Chondrocyte (in vitro differentiated cells): Measurements from ENCODE around the gene PYY. TPM values are rescaled to one million over a fixed set of nuclear protein-coding genes. Genes with fewer than 3 reads are reported as not detected.

Source experiments
- DNase-seq: peaks from one replicate; pipeline ENCODE4 v3.0.0; 2021; ENCODE audit warnings: mixed read lengths, low spot score
- H3K27ac Mint-ChIP-seq: one replicate; pipeline ENCODE4 v1.8.0; 2021; ENCODE audit warnings: mild to moderate bottlenecking, moderate library complexity, mixed read lengths; ENCODE audit not compliant: unreplicated experiment
- H3K27me3 Mint-ChIP-seq: 2 replicates; pipeline ENCODE4 v1.8.0; 2021; ENCODE audit warnings: low read depth, mixed read lengths
- H3K36me3 Mint-ChIP-seq: 2 replicates; pipeline ENCODE4 v1.8.0; 2021; ENCODE audit warnings: low read depth, mixed read lengths
- H3K4me1 Mint-ChIP-seq: 2 replicates; pipeline ENCODE4 v1.8.0; 2021; ENCODE audit warnings: low read depth, mild to moderate bottlenecking, mixed read lengths
- H3K4me3 Mint-ChIP-seq: one replicate; pipeline ENCODE4 v1.8.0; 2021; ENCODE audit warnings: mild to moderate bottlenecking, moderate library complexity, mixed read lengths; ENCODE audit not compliant: unreplicated experiment
- H3K9me3 Mint-ChIP-seq: 2 replicates; pipeline ENCODE4 v1.8.0; 2021; ENCODE audit warnings: low read depth, mixed read lengths
- total RNA-seq: library from RNA; stranded (reverse); gene quantifications from 3 replicates; pipeline ENCODE4 v1.2.1, GENCODE V29; 2021
- TF ChIP-seq, protein P1 (sequence below): fragments of 200-600 bp; sonication (generic); IDR thresholded peaks from 2 replicates; pipeline ENCODE4 v1.5.0; 2021; ENCODE audit warnings: antibody characterized with exemption, mild to moderate bottlenecking, moderate library complexity

PYY gene
- total RNA-seq, 1 donor from 2014 or later, result not detected

DNA sequence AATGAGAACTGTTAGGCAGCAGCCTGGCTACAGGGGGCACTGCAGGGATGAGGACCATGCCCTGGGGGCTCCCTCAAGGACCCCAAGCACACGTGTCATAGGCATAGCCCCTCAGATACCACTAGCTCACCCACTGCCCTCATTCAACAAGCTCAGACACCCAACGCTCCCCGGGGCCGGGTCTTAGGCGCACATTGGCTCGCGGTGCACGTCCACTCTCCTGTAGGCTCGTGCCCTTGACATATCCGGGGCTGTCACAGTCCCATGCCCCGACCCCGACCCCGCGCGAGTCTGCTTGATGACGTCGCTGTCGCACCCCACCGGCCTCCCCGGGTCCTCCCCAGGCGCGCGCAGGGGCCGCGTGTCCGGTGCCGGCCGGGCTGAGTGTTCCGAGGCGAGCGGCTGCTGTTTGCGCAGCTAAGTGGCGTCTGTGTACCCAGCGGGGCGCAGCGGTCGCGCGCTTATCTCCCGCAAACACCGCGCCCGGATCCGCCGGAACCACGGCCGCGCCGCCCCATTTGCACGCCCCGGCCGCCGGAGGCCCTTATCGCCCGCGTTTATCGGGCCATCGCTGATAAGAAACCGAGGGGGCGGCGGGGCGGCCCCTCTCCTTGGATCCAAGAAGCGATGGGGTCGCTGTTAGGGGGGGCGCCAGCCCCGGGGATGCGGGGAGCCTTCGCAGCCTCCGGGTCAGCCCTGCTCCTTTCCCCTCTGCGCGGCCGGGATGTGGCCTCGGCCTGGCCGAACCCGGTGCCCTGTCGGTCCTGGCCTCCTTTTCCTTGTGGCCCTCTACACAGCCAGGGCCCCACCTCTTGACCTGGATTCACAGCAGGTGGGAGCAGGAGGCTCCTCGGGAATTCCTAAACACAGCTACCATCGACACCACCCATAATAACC lies 30.0 kb upstream of the PYY start:
- H3K4me1 Mint-ChIP-seq, result no peaks in the 10 kb centered on the region

DNA sequence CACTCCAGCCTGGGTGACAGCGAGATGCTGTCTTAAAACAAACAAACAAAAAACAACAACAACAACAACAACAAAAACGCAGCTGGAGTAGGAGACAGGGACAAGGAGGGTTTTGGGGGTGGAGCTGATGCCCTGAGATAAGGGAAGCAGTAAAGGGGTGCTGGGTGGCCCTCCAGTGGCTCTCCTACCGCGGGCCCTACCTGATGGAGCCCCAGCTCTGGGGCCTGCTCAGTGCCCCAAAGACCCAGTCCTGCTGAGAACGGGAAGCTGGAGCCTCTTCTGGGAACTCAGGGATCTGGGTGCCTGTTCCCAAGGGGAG lies 29.4 kb upstream of the PYY start:
- Mint-ChIP-seq H3K9me3 (no peaks in the 10 kb centered on the region), H3K4me3 (peak overlapping the region; percentile 33), H3K27me3 (peaks cover 43% of the 10 kb centered on the region), H3K27ac (no peak overlapping the region), H3K4me1 (no peaks in the 10 kb centered on the region), H3K36me3 (no peaks in the 10 kb centered on the region)
- TF ChIP-seq, protein P1, sequence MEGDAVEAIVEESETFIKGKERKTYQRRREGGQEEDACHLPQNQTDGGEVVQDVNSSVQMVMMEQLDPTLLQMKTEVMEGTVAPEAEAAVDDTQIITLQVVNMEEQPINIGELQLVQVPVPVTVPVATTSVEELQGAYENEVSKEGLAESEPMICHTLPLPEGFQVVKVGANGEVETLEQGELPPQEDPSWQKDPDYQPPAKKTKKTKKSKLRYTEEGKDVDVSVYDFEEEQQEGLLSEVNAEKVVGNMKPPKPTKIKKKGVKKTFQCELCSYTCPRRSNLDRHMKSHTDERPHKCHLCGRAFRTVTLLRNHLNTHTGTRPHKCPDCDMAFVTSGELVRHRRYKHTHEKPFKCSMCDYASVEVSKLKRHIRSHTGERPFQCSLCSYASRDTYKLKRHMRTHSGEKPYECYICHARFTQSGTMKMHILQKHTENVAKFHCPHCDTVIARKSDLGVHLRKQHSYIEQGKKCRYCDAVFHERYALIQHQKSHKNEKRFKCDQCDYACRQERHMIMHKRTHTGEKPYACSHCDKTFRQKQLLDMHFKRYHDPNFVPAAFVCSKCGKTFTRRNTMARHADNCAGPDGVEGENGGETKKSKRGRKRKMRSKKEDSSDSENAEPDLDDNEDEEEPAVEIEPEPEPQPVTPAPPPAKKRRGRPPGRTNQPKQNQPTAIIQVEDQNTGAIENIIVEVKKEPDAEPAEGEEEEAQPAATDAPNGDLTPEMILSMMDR, result no peak
- DNase-seq, result peak; percentile 35

More for the DNA sequence above, 30.0 kb upstream of the PYY start:
- H3K4me3 Mint-ChIP-seq, result peak overlapping the region; percentile 33
- DNase-seq, result peak; percentile 92
- H3K9me3 Mint-ChIP-seq, result no peaks in the 10 kb centered on the region
- H3K27me3 Mint-ChIP-seq, result peaks cover 40% of the 10 kb centered on the region
- no peak overlapping the region for H3K27ac Mint-ChIP-seq
- TF ChIP-seq, protein P1, result peak; percentile 66
- no peaks in the 10 kb centered on the region for H3K36me3 Mint-ChIP-seq

DNA sequence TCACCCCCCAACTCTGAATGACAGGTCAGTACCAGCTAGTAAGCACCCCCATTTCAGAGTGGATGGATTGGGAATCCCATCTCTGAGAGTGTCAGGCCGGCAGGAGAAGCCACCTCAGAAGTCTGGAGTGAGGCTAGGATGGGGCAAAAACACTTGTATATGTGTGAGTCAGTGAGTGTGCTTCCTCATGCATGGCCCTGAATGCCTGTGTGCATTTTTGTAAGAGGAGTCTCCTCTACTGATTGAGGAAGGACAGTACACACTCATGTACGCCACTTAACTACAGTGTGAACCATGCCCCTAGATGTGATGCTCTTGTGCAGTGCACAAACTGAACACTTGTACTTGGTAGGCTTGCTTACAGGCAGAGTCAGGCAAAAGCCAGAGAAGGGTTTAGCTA lies 28.4 kb upstream of the PYY start:
- Mint-ChIP-seq H3K4me1 (no peaks in the 10 kb centered on the region), H3K27ac (no peak overlapping the region), H3K36me3 (no peaks in the 10 kb centered on the region), H3K9me3 (no peaks in the 10 kb centered on the region), H3K27me3 (peaks cover 45% of the 10 kb centered on the region), H3K4me3 (no peak overlapping the region)
- DNase-seq, result peak; percentile 13
- TF ChIP-seq, protein P1, result no peak

DNA sequence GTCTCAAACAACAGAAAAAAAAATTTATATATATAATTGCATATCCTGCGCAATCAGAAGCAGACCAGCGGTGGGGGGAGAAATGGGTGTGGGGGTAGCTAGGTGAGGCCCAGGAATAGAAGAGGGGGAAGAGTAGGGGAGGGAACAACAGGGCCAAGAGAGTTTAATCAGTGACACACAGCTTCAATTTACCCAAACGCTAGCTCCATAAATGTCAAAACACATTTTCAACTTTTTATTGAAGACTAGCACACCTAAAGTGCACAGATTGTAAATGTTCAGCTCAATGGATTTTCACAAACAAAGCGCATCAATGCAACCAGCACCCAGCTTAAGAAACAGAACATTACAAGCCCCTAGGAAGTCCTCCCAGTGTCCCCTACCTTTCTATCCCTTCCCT lies 25.9 kb upstream of the PYY start:
- no peak for DNase-seq
- H3K9me3 Mint-ChIP-seq, result no peaks in the 10 kb centered on the region
- H3K4me1 Mint-ChIP-seq, result no peaks in the 10 kb centered on the region
- H3K4me3 Mint-ChIP-seq, result no peak overlapping the region
- H3K36me3 Mint-ChIP-seq, result no peaks in the 10 kb centered on the region
- peaks cover 53% of the 10 kb centered on the region for H3K27me3 Mint-ChIP-seq
- no peak overlapping the region for H3K27ac Mint-ChIP-seq
- TF ChIP-seq, protein P1, result no peak

DNA sequence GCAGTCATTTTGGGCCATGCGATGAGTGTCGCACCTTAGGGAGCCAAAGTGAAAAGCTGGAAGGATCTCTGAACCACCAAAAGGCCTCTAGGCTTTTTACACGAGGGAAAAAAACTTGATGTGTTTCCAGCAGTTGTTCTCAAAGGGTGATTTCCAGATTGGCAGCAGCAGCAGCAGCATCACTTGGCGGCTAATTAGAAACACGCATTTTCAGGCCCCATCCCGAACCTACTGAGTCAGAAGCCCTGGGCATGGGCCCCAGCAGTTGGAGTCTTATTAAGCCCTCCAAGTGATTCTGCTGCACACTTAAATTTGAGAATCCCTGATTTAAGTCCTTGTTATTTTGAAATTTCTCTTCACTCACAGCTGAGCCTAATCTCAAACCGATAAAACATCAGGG lies 25.3 kb upstream of the PYY start:
- no peaks in the 10 kb centered on the region for H3K4me1 Mint-ChIP-seq

More for the DNA sequence above, 25.3 kb upstream of the PYY start:
- peaks cover 59% of the 10 kb centered on the region for H3K27me3 Mint-ChIP-seq
- DNase-seq, result peak; percentile 2
- TF ChIP-seq, protein P1, result no peak
- H3K36me3 Mint-ChIP-seq, result no peaks in the 10 kb centered on the region
- H3K27ac Mint-ChIP-seq, result no peak overlapping the region
- no peaks in the 10 kb centered on the region for H3K9me3 Mint-ChIP-seq
- no peak overlapping the region for H3K4me3 Mint-ChIP-seq
